Karpas-422 (cell line): ENCODE data around the gene ZNF319. TPM values are rescaled to one million over a fixed set of nuclear protein-coding genes. Genes with fewer than 3 reads are reported as not detected.
"Not testable (repeated sequence)": the region's sequence is repeated elsewhere in the genome, so short reads cannot be mapped to it uniquely, and the experiment has no call there.

ENCODE experiments used
- DNase-seq: peaks from one replicate; pipeline ENCODE4 v3.0.0-alpha.2; 2015
- H2AFZ ChIP-seq: fragments of 200-600 bp; sonication (generic); 2 replicates; pipeline ENCODE4 v1.6.1; 2014; ENCODE audit warnings: antibody characterized with exemption, low read length, mixed read lengths
- H3K27ac ChIP-seq: fragments of 200-600 bp; sonication (generic); 2 replicates; pipeline ENCODE4 v1.5.1; 2014; ENCODE audit warnings: mild to moderate bottlenecking, low read length, moderate library complexity
- H3K27me3 ChIP-seq: fragments of 200-600 bp; sonication (generic); 2 replicates; pipeline ENCODE4 v1.6.1; 2014; ENCODE audit warnings: low read length, mixed read lengths
- H3K36me3 ChIP-seq: fragments of 200-600 bp; sonication (generic); 2 replicates; pipeline ENCODE4 v1.6.1; 2014; ENCODE audit warnings: low read length, mixed read lengths; ENCODE audit not compliant: insufficient read depth
- H3K4me1 ChIP-seq: fragments of 200-600 bp; sonication (generic); 2 replicates; pipeline ENCODE4 v1.6.1; 2014; ENCODE audit warnings: mild to moderate bottlenecking, low read length, mixed read lengths
- H3K4me2 ChIP-seq: fragments of 200-600 bp; sonication (generic); 2 replicates; pipeline ENCODE4 v1.6.1; 2014; ENCODE audit warnings: low read length, low read depth, mild to moderate bottlenecking; ENCODE audit not compliant: poor library complexity, severe bottlenecking
- H3K4me3 ChIP-seq: fragments of 200-600 bp; sonication (generic); 2 replicates; pipeline ENCODE4 v1.5.1; 2014; ENCODE audit warnings: mild to moderate bottlenecking, antibody characterized with exemption, low read length, mixed read lengths
- H3K79me2 ChIP-seq: fragments of 200-600 bp; sonication (generic); 2 replicates; pipeline ENCODE4 v1.6.1; 2014; ENCODE audit warnings: mild to moderate bottlenecking, low read length, mixed read lengths
- H3K9ac ChIP-seq: fragments of 200-600 bp; sonication (generic); 2 replicates; pipeline ENCODE4 v1.6.0; 2014; ENCODE audit warnings: low read length
- H3K9me2 ChIP-seq: fragments of 200-600 bp; sonication (generic), shearing (Covaris generic); replicated peaks from 2 replicates; pipeline ENCODE4 v1.6.0; 2014; ENCODE audit warnings: mild to moderate bottlenecking, low read length, moderate library complexity; ENCODE audit not compliant: insufficient read depth
- H3K9me3 ChIP-seq: fragments of 300-700, 200-600 bp; sonication (generic); 2 replicates; pipeline ENCODE4 v1.6.1; 2014; ENCODE audit warnings: low read length, mixed read lengths
- H4K20me1 ChIP-seq: fragments of 200-600 bp; sonication (generic); 2 replicates; pipeline ENCODE4 v1.6.1; 2014; ENCODE audit warnings: mild to moderate bottlenecking, antibody characterized with exemption, low read length, low read depth; ENCODE audit not compliant: insufficient read depth
- total RNA-seq: library from RNA; depleted of rRNA; stranded (reverse); fragments of >200 nt; shearing (Covaris generic); gene quantifications from 2 replicates; pipeline ENCODE4 v1.2.3, GENCODE V29; 2014; ENCODE audit warnings: low replicate concordance

The ZNF319 gene
- total RNA-seq, 1 experiment from 2014 or later, result 3.7 TPM

DNA sequence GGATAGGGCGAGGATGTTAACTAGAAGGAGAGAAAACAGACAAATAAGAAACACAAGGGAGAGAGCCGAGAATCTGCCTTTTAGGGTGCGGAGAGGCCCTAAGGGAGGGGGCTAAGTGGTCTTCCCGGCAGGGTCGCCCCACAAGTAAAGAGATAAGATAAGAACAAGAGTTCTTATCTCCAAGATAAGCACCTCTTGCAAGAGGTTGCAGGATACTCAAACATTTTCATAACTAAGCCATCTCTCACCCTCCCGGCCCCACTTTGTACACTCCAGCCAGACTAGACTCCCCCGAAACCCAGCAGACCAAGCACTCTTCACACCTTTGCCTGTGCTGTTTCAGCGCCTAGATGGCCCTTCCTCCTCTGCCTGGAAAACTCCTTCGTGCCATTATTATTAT lies 14.3 kb downstream of the ZNF319 start:
- H4K20me1 ChIP-seq, result no peaks in the 10 kb centered on the region
- no peaks in the 10 kb centered on the region for H3K27me3 ChIP-seq
- H3K9me2 ChIP-seq, result no peaks in the 10 kb centered on the region
- no peak for DNase-seq
- no peaks in the 10 kb centered on the region for H3K4me1 ChIP-seq
- no peak overlapping the region for H3K4me2 ChIP-seq
- H3K9me3 ChIP-seq, result no peaks in the 10 kb centered on the region
- H2AFZ ChIP-seq, result no peak overlapping the region
- H3K9ac ChIP-seq, result no peak overlapping the region
- no peak overlapping the region for H3K4me3 ChIP-seq
- no peak overlapping the region for H3K27ac ChIP-seq
- H3K36me3 ChIP-seq, result no peaks in the 10 kb centered on the region
- no peaks in the 10 kb centered on the region for H3K79me2 ChIP-seq

DNA sequence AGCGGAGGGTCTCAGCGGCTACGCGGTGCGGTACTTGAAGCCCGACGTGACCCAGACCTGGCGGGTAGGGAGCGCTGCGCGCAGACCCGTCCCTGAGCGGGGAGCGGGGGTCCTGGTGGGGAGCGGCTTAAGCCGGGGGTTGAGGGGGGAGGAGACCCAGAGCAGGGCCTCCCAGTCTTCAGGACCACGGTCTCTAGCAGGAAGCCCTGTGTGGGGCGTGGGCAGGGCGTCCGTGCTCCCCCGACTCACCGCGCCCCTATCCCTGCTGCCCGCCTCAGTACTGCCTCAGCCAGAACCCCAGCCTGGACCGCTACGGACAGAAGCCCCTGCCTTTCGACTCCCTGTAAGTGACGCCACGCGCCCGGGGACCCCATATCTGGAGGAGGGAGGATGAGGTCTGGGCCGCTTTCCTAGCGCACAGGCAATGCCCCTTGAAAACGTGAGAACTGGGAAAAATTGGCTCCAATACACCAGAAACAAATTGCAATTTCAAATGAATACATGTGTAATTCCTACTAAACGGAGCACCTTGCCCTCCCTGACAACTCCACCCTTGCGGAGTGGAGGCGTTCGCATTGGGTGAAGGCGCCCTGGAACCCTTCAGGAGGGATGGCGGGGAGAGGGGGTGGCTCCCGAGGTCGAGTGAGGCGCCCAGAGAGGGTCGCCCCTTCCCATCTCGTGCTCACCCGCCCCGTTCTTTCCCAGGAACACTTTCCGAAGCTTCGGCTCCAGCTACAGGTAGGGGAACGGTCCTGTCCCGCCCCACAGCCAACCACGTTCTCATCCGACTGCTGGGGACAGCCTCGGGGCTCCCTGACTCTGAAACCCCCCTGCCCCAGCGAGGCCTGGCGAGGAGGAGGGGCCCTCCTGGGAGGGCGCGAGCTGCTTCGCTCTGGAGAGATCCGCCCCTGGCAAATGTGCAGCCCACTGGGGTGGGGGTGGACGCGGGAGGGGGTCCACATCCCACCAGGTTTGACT lies 15.0 kb downstream of the ZNF319 start:
- Histone ChIP-seq H4K20me1 (no peaks in the 10 kb centered on the region), H3K27me3 (no peaks in the 10 kb centered on the region), H3K9me2 (no peaks in the 10 kb centered on the region), H3K4me3 (no peak overlapping the region), H3K27ac (no peak overlapping the region), H3K36me3 (no peaks in the 10 kb centered on the region), H3K9me3 (no peaks in the 10 kb centered on the region), H3K9ac (no peak overlapping the region), H3K79me2 (no peaks in the 10 kb centered on the region), H3K4me2 (no peak overlapping the region), H2AFZ (no peak overlapping the region), H3K4me1 (no peaks in the 10 kb centered on the region)
- DNase-seq, result no peak

DNA sequence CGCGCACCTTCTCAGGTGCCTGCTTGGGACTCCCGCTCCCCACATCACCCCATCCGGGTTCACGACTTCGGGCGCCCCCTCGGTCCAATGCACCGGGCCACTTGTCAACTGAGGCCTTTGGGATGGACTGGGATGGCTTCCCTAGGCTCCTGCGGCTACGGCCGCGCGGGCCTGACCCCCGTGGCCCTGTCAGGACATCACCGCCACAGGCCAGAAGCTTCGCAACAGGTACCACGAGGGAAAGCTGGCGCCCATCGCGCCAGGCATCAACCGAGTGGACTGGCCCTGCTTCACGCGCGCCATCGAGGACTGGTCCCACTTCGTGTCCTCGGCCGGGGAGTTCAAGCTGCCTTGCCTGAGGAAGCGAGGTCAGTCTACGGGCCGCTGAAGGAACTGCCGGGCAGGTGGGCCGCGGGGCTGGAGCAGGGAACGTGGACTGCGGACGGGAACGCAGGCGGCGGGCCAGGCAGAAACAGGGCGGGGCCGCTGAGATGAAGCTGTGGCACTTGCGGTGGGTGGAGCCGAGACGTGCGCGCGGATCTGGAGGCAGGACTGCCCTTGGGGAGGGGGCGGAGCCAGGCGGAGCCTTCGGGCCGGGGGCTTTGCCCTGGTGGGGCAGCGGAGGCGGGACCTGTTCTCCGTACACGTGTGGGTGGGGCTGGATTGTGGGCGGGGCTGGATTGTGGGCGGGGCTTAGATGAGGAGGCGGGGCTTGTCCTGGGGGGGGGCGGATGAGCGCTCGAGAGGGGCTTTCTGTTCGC lies 15.8 kb downstream of the ZNF319 start:
- Histone ChIP-seq H3K27me3 (no peaks in the 10 kb centered on the region), H3K9ac (no peak overlapping the region), H3K4me3 (no peak overlapping the region), H3K4me1 (no peaks in the 10 kb centered on the region), H3K4me2 (no peak overlapping the region), H4K20me1 (no peaks in the 10 kb centered on the region), H3K9me3 (no peaks in the 10 kb centered on the region), H2AFZ (no peak overlapping the region), H3K9me2 (no peaks in the 10 kb centered on the region), H3K36me3 (no peaks in the 10 kb centered on the region), H3K79me2 (no peaks in the 10 kb centered on the region), H3K27ac (no peak overlapping the region)
- no peak for DNase-seq

DNA sequence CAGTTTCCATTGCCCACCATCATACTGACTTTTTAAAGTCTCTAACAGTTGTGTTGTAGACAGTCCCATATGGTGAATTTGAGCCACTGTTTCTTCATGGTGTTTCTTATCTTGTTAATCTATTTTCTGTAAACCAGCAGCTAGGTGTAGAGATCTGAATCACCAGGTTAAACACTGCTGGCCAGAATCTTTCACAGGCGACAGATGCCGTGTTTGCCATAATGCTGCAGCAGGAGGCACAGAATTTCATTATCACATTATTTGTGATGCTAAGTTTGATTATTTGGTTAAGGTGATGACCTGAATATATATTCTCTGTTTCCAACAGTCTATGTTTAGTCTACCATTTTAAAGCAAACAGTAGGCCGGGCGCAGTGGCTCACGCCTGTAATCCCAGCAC lies 18.1 kb downstream of the ZNF319 start:
- Histone ChIP-seq H3K27ac (no peak overlapping the region), H3K4me1 (no peaks in the 10 kb centered on the region), H3K4me2 (no peak overlapping the region), H2AFZ (no peak overlapping the region), H3K4me3 (no peak overlapping the region), H4K20me1 (no peaks in the 10 kb centered on the region), H3K79me2 (no peaks in the 10 kb centered on the region), H3K36me3 (no peaks in the 10 kb centered on the region), H3K9ac (no peak overlapping the region), H3K9me2 (no peaks in the 10 kb centered on the region), H3K9me3 (no peaks in the 10 kb centered on the region), H3K27me3 (no peaks in the 10 kb centered on the region)
- DNase-seq, result no peak

DNA sequence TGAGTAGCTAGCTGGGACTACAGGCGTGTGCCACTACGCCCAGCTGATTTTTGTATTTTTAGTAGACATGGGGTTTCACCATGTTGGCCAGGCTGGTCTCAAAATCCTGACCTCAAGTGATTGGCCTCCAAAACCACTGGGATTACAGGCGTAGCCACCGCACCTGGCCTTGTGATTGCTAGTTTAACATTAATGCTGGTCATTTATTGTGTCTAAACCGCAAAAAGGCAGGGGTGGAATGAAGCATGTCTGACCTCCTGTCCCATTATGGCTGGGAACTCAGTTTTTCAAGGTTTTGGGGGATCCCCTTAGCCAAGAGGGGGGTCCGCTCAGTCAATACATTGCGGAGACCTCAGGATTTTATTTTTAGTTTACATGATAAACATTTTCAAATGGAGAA lies 18.8 kb downstream of the ZNF319 start:
- Histone ChIP-seq H3K9me3 (no peaks in the 10 kb centered on the region), H3K79me2 (no peaks in the 10 kb centered on the region), H3K4me3 (no peak overlapping the region), H3K9ac (no peak overlapping the region), H2AFZ (no peak overlapping the region), H3K36me3 (no peaks in the 10 kb centered on the region), H3K27me3 (no peaks in the 10 kb centered on the region), H3K9me2 (no peaks in the 10 kb centered on the region), H4K20me1 (no peaks in the 10 kb centered on the region), H3K4me2 (no peak overlapping the region), H3K27ac (no peak overlapping the region), H3K4me1 (no peaks in the 10 kb centered on the region)
- no peak for DNase-seq

DNA sequence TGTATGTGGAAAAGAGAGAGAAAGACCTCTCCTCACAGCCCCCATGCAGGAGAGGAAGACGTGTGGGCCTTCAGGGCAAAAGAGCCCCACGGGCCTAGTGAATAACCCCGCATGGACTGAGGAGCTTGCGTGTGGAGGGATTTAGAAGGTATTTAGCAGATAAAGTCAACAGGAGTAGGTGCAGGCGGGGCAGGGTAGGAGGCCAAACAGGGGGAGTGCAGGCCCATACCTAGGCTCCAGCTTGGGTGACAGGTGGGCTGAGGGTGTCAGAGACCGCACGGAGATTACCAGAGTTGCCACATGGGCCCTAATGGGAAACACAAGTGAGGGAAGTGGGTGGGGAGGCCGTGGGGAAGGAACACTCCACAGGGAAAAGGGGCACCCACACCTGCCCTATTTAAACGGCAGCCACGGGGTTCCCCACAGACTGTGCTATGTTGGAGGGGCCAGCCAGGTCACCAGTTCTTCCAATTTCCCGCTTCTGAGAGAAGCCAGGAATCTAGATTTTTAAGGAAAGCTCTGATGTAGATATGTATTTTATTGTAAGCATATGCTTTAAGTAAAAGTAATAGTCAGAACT lies 21.4 kb downstream of the ZNF319 start:
- DNase-seq, result no peak
- no peaks in the 10 kb centered on the region for H3K9me2 ChIP-seq
- H3K4me3 ChIP-seq, result no peak overlapping the region
- H3K79me2 ChIP-seq, result no peaks in the 10 kb centered on the region
- no peak overlapping the region for H3K27ac ChIP-seq
- H3K4me1 ChIP-seq, result no peaks in the 10 kb centered on the region
- H3K36me3 ChIP-seq, result no peaks in the 10 kb centered on the region
- no peak overlapping the region for H3K9ac ChIP-seq
- H4K20me1 ChIP-seq, result no peaks in the 10 kb centered on the region
- no peak overlapping the region for H3K4me2 ChIP-seq
- H3K9me3 ChIP-seq, result no peaks in the 10 kb centered on the region
- H3K27me3 ChIP-seq, result no peaks in the 10 kb centered on the region
- H2AFZ ChIP-seq, result no peak overlapping the region

DNA sequence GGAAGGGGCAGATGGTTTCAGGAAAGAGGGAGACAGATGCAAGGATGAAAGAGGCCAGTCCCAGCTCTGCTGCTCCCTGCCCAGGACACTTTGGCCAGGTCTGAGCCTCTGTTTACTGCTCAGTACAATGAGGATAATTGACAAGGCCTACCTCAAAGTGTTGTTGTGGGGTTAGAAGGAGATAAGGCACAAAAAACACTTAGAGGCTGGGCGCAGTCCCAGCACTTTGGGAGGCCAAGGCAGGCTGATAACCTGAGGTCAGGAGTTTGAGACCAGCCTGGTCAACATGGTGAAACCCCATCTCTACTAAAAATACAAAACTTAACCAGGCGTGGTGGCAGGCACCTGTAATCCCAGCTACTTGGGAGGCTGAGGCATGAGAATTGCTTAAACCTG lies 22.4 kb downstream of the ZNF319 start:
- H3K4me2 ChIP-seq, H2AFZ ChIP-seq, H3K4me3 ChIP-seq, DNase-seq, H3K9me2 ChIP-seq, H3K4me1 ChIP-seq, H3K79me2 ChIP-seq, H3K27me3 ChIP-seq, H3K9me3 ChIP-seq, H4K20me1 ChIP-seq, H3K9ac ChIP-seq, H3K27ac ChIP-seq, H3K36me3 ChIP-seq: not testable (repeated sequence)

DNA sequence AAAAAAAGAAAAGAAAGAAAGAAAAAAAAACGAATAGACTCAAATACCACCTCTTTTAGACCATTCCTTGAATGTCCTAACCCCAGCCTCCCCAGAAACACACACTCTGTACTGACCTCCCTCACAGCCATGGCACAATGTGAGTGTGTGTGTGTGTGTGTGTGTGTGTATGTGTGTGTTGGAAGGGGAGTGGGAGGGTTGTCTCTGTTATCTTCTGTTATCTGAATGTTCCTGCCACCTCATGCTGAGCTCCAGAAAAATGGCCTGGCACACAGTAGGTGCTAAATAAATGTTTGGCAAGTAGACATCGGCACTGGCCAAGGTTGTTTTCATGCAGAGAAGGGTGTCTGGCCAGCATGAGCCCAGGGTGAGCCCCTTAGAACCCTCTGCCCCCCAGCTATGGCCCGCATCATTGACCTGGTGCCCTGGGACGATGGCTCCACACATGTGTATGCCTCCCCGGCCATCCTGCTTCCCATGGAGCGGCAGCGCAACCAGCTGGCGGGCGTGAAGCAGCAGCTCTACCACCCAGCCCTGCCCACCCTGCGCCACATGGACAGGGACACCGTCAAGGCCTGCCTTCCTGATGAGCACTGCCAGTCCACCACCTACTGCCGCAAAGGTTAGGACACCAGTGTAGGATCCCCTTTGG lies 22.9 kb downstream of the ZNF319 start:
- Histone ChIP-seq H3K4me1 (no peaks in the 10 kb centered on the region), H3K36me3 (no peaks in the 10 kb centered on the region), H3K4me3 (no peak overlapping the region), H4K20me1 (no peaks in the 10 kb centered on the region), H3K27ac (no peak overlapping the region), H3K9ac (no peak overlapping the region), H3K9me3 (no peaks in the 10 kb centered on the region), H2AFZ (no peak overlapping the region), H3K9me2 (no peaks in the 10 kb centered on the region), H3K79me2 (no peaks in the 10 kb centered on the region), H3K27me3 (no peaks in the 10 kb centered on the region), H3K4me2 (no peak overlapping the region)
- no peak for DNase-seq
